HG03457 (cell line): ENCODE data around the gene FDXACB1.

Source experiments
- ATAC-seq: cut with Tn5 transposase; IDR thresholded peaks from one replicate; pipeline ENCODE4 v1.9.1; 2021; ENCODE audit warnings: moderate number of reproducible peaks; ENCODE audit not compliant: unreplicated experiment

Gene FDXACB1

GRCh38 chr11:111878849-111879636 lies at the start of gene FDXACB1, which contains the start of gene CFAP68:
Gene FDXACB1 (minus strand): TSS chr11:111879165. CDS start chr11:111879132, 33 bp downstream.
Gene CFAP68 (plus strand): TSS chr11:111879541. CDS start chr11:111879561, 20 bp downstream.
- ATAC-seq = peak; percentile 79

GRCh38 chr11:111926505-111927391 lies 47.8 kb upstream of the FDXACB1 start:
- peak; percentile 88 for ATAC-seq

GRCh38 chr11:111925953-111926352 lies 47.0 kb upstream of the FDXACB1 start:
- ATAC-seq = no peak

- no peak for ATAC-seq
Observed at GRCh38 chr11:111923951-111924350, 45.0 kb upstream of the FDXACB1 start.

GRCh38 chr11:111923351-111923788 lies 44.4 kb upstream of the FDXACB1 start:
- ATAC-seq = no peak

- ATAC-seq = no peak
Observed at GRCh38 chr11:111922803-111923202, 43.8 kb upstream of the FDXACB1 start.

- no peak for ATAC-seq
Observed at GRCh38 chr11:111921541-111922230, 42.7 kb upstream of the FDXACB1 start.

- no peak for ATAC-seq
Observed at GRCh38 chr11:111920908-111921307, 41.9 kb upstream of the FDXACB1 start.

- no peak for ATAC-seq
Observed at GRCh38 chr11:111918390-111919256, 39.7 kb upstream of the FDXACB1 start, which contains the start of gene C11orf52. Gene C11orf52 (plus strand): TSS chr11:111918913. CDS start chr11:111918973, 60 bp downstream.

- ATAC-seq = no peak
Observed at GRCh38 chr11:111917788-111918187, 38.8 kb upstream of the FDXACB1 start.

- no peak for ATAC-seq
Observed at GRCh38 chr11:111917312-111917711, 38.3 kb upstream of the FDXACB1 start.

- ATAC-seq = no peak
Observed at GRCh38 chr11:111916768-111917167, 37.8 kb upstream of the FDXACB1 start.

GRCh38 chr11:111913997-111914396 lies 35.0 kb upstream of the FDXACB1 start:
- ATAC-seq = no peak

- ATAC-seq = no peak
Observed at GRCh38 chr11:111913031-111913861, 34.3 kb upstream of the FDXACB1 start.

- no peak for ATAC-seq
Observed at GRCh38 chr11:111912535-111912934, 33.6 kb upstream of the FDXACB1 start, which contains the start of gene HSPB2. Gene HSPB2 (plus strand): TSS chr11:111912734. CDS start chr11:111912830, 96 bp downstream.

- no peak for ATAC-seq
Observed at GRCh38 chr11:111911563-111912401, 32.8 kb upstream of the FDXACB1 start, which contains the start of gene CRYAB. Gene CRYAB (minus strand): TSS chr11:111911770. CDS start chr11:111911724, 46 bp downstream.

GRCh38 chr11:111910676-111911562 lies 32.0 kb upstream of the FDXACB1 start:
- ATAC-seq = no peak
